RWPE1 (cell line): ENCODE results near the gene TOR2A.

Source experiments
- CTCF ChIA-PET: fragments of 350-600 bp; sonication (Branson Sonifier 250); formaldehyde crosslinking; extraction: SDS; loops from one replicate; lab custom pipeline; 2021; lab: Yijun Ruan, JAX
- POLR2A ChIA-PET: fragments of 400-600 bp; formaldehyde crosslinking; extraction: SDS; loops from one replicate; lab custom pipeline; 2020; ENCODE audit warnings: antibody characterized with exemption; ENCODE audit not compliant: low non-redundant PET; lab: Yijun Ruan, JAX
- DNase-seq: peaks from one replicate; pipeline ENCODE4 v3.0.0; 2012; ENCODE audit warnings: low spot score
- H3K27ac ChIP-seq: fragments of 450-650 bp; 2 replicates; pipeline ENCODE4 v1.5.1; 2017
- CTCF ChIP-seq: fragments of 450-650 bp; conservative IDR thresholded peaks from 2 replicates; pipeline ENCODE4 v1.5.1; 2017; ENCODE audit warnings: low read depth, mild to moderate bottlenecking

TOR2A gene

GRCh38 chr9:127724012-127724411, 11.1 kb downstream of the TOR2A start:
- CTCF ChIA-PET = interaction anchor here (0.6 to 5.6 kb wide), 3 partner anchors 10 to 543 kb away, joined by 3 to 30 read pairs (median 3); partner anchors contain the start of gene TOR2A

DNA sequence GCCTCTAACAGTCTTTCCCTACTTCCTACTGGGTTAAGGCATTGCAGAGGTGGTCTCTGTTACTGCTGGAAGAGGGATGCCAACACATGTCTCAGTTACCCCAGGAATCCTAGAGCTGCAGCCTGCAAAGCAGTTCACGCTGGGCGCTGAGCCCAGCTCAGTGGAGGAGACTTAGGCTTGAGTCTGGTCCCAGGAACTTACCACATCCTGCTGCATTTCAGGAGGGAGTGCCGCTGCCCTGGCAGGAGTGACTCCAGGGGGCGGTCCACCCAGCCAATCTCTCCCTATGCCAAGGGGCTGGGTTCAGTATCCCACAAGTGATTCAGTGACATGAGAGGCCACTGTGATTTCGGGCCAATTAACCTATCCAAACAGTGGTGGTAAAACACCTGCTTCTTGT, 11.7 kb downstream of the TOR2A start:
- TF ChIP-seq CTCF = no peak
- peak overlapping the region; percentile 95 for H3K27ac ChIP-seq
- ChIA-PET CTCF (interaction anchor here (5.6 kb wide), 1 partner anchor 11 kb away, joined by 30 read pairs; the partner anchor contains the start of gene TOR2A), POLR2A (no interaction called here)
- no peak for DNase-seq

More at GRCh38 chr9:127724012-127724411, 11.1 kb downstream of the TOR2A start:
- TF ChIP-seq CTCF = no peak
- POLR2A ChIA-PET = interaction anchor here (0.6 kb wide), 1 partner anchor 27 kb away, joined by 5 read pairs; no protein-coding TSS in a partner anchor
- peak overlapping the region; percentile 95 for H3K27ac ChIP-seq
- no peak for DNase-seq

GRCh38 chr9:127723013-127723412, 12.1 kb downstream of the TOR2A start:
- H3K27ac ChIP-seq = peak overlapping the region; percentile 95
- POLR2A ChIA-PET = no interaction called here
- no peak for DNase-seq
- CTCF ChIA-PET = interaction anchor here (5.6 kb wide), 1 partner anchor 11 kb away, joined by 30 read pairs; the partner anchor contains the start of gene TOR2A
- TF ChIP-seq CTCF = no peak

DNA sequence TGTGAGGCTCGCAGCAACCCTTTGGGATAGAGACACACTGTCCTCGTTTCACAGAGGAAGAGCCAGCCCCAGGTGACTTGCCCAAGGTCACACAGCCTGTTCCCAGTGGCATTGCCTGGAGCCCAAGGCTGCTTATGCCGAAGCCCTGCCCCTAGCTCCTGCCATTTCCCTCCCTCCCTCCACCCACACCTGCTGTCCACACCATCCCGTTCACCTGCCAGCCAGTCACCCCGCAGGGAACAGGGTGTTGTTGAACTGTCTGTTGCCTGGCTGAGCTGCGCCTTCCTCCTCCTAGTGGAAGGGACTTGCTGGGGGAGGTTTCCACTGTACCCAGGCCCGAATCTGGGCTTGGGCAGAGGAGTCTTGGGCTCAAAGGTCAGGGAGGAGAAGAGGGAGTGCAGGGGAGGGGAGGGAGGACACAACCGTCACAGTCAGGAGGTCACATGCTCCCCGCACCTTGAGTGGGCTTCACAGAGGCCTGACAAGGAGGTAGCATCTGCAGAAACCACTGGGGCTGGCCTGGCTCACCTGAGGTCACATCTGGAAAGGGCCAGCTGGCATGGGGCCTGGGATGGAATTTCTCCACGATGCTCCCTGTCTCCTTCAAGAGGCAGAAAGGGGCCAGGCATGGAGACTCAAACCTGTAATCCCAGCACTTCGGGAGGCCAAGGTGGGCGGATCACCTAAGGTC, 12.9 kb downstream of the TOR2A start:
- CTCF ChIA-PET = interaction anchor here (1.0 to 5.6 kb wide), 2 partner anchors 12 to 63 kb away, joined by 6 to 30 read pairs; partner anchors contain the start of gene TOR2A
- TF ChIP-seq CTCF = no peak
- peak overlapping the region; percentile 95 for H3K27ac ChIP-seq
- DNase-seq = no peak
- POLR2A ChIA-PET = interaction anchor here (0.6 kb wide), 1 partner anchor 128 kb away, joined by 11 read pairs; no protein-coding TSS in a partner anchor

GRCh38 chr9:127721391-127721821, 13.7 kb downstream of the TOR2A start:
- H3K27ac ChIP-seq = peak overlapping the region; percentile 95
- peak; percentile 93 for DNase-seq
- TF ChIP-seq CTCF = no peak; the same call in 1 of the 2 replicates
- ChIA-PET CTCF (interaction anchor here (1.0 to 5.6 kb wide), 2 partner anchors 13 to 64 kb away, joined by 6 to 30 read pairs; partner anchors contain the start of gene TOR2A), POLR2A (interaction anchor here (0.6 kb wide), 1 partner anchor 30 kb away, joined by 3 read pairs; no protein-coding TSS in a partner anchor)

GRCh38 chr9:127720865-127721227, 14.2 kb downstream of the TOR2A start:
- DNase-seq = no peak
- ChIA-PET CTCF (interaction anchor here (5.6 kb wide), 1 partner anchor 13 kb away, joined by 30 read pairs; the partner anchor contains the start of gene TOR2A), POLR2A (no interaction called here)
- peak overlapping the region; percentile 95 for H3K27ac ChIP-seq
- TF ChIP-seq CTCF = no peak
